OCI-LY3 (cell line): ENCODE results near the gene MEF2C.

Experiments
- EZH2phosphoT487 ChIP-seq: fragments of 200-600 bp; shearing (Covaris generic); IDR thresholded peaks from 2 replicates; pipeline ENCODE4 v1.6.1; 2018; ENCODE audit warnings: antibody characterized with exemption, mixed run types, low read depth
- TF ChIP-seq, protein P1 (sequence below): fragments of 200-600, 300-600 bp; sonication (generic); IDR thresholded peaks from 2 replicates; pipeline ENCODE4 v1.5.1; 2014; ENCODE audit warnings: antibody characterized with exemption, low read length, low read depth

DNA sequence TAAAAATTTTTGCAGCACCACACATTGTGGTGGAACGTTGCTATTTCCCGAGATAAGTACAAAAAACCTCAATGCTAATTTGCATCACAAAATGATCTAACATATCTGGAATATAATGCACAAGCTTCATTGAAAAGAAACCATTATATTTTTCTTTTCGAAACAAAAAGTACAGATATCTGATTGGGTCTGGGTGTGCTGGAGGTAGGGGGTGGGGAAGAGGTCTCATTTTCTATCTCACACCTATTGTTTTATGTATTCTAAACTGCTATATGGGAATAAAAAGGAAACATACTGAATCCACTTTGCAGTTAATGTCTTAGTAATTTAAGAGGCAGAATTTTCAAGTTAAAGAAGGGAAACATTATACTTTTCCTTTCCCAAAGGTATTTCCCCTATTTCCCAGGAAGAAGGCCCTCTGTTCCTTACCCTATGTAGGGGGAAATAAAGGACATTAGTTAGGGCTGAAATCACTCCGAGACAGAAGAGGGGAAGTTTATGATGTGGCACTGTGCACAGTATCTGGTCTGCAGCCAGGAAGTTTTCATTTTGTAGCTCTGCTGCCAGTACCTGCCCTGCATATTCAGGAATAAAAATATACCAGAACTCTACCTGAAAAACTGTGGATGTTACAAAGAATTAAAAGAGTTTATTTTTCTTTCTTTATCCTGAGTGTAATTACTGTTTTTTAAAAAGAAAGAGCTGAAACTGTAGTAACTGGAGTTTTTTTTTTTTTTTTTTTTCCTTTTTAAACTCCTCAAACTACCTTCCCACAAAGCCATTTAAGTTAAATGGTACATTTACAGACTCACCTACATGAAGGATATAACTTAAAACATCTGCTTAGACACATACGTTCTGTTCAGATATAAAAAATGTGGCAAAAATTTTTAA is 7.4 kb downstream of the MEF2C start:
- TF ChIP-seq EZH2phosphoT487 = no peak
- TF ChIP-seq, protein P1, sequence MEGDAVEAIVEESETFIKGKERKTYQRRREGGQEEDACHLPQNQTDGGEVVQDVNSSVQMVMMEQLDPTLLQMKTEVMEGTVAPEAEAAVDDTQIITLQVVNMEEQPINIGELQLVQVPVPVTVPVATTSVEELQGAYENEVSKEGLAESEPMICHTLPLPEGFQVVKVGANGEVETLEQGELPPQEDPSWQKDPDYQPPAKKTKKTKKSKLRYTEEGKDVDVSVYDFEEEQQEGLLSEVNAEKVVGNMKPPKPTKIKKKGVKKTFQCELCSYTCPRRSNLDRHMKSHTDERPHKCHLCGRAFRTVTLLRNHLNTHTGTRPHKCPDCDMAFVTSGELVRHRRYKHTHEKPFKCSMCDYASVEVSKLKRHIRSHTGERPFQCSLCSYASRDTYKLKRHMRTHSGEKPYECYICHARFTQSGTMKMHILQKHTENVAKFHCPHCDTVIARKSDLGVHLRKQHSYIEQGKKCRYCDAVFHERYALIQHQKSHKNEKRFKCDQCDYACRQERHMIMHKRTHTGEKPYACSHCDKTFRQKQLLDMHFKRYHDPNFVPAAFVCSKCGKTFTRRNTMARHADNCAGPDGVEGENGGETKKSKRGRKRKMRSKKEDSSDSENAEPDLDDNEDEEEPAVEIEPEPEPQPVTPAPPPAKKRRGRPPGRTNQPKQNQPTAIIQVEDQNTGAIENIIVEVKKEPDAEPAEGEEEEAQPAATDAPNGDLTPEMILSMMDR = no peak
